GM23248 (cell line): ENCODE results near the gene ZNF683. TPM values are rescaled to one million over a fixed set of nuclear protein-coding genes. Genes with fewer than 3 reads are reported as not detected.
"Not testable (repeated sequence)": the region's sequence is repeated elsewhere in the genome, so short reads cannot be mapped to it uniquely, and the experiment has no call there.

Experiments used
- DNase-seq: peaks from one replicate; pipeline ENCODE4 v3.0.0-alpha.2; 2015
- H2AFZ ChIP-seq: fragments of 200-600 bp; sonication (generic); 2 replicates; pipeline ENCODE4 v1.6.1; 2016; ENCODE audit warnings: antibody characterized with exemption
- H3F3A ChIP-seq: fragments of 200-600 bp; sonication (generic); 2 replicates; pipeline ENCODE4 v1.6.1; 2016; ENCODE audit warnings: mild to moderate bottlenecking, antibody characterized with exemption, mixed run types; ENCODE audit not compliant: insufficient read depth
- H3K27ac ChIP-seq: fragments of 200-600 bp; sonication (generic); 2 replicates; pipeline ENCODE4 v1.5.1; 2016; ENCODE audit warnings: mild to moderate bottlenecking
- H3K27me3 ChIP-seq: fragments of 200-600 bp; sonication (generic); replicated peaks from 2 replicates; pipeline ENCODE4 v1.6.1; 2016; ENCODE audit warnings: mild to moderate bottlenecking; ENCODE audit not compliant: insufficient read depth
- H3K36me3 ChIP-seq: fragments of 200-600 bp; sonication (generic); 2 replicates; pipeline ENCODE4 v1.6.1; 2016; ENCODE audit warnings: low read depth, mild to moderate bottlenecking
- H3K4me1 ChIP-seq: fragments of 200-600 bp; sonication (generic); 2 replicates; pipeline ENCODE4 v1.6.1; 2016; ENCODE audit warnings: mild to moderate bottlenecking; ENCODE audit not compliant: insufficient read depth
- H3K4me2 ChIP-seq: fragments of 200-600 bp; sonication (generic); one replicate; pipeline ENCODE4 v1.6.1; 2016; ENCODE audit warnings: mild to moderate bottlenecking; ENCODE audit not compliant: unreplicated experiment
- H3K4me3 ChIP-seq: fragments of 200-600 bp; sonication (generic); 2 replicates; pipeline ENCODE4 v1.5.1; 2016; ENCODE audit warnings: mild to moderate bottlenecking
- H3K79me2 ChIP-seq: fragments of 200-600 bp; sonication (generic); 2 replicates; pipeline ENCODE4 v1.6.1; 2016; ENCODE audit warnings: mild to moderate bottlenecking; ENCODE audit not compliant: insufficient read depth
- H3K9ac ChIP-seq: fragments of 200-600 bp; sonication (generic); 2 replicates; pipeline ENCODE4 v1.6.1; 2016; ENCODE audit warnings: mild to moderate bottlenecking
- H3K9me2 ChIP-seq: fragments of 200-600 bp; sonication (generic); 2 replicates; pipeline ENCODE4 v1.6.1; 2016; ENCODE audit warnings: mixed run types, mild to moderate bottlenecking, moderate library complexity; ENCODE audit not compliant: insufficient read depth
- H3K9me3 ChIP-seq: fragments of 200-600 bp; sonication (generic); one replicate; pipeline ENCODE4 v1.6.1; 2017; ENCODE audit warnings: low read depth
- H4K20me1 ChIP-seq: fragments of 200-600 bp; sonication (generic); 2 replicates; pipeline ENCODE4 v1.6.0; 2016; ENCODE audit not compliant: insufficient read depth
- EZH2 ChIP-seq: fragments of 200-600 bp; sonication (generic); IDR thresholded peaks from 2 replicates; pipeline ENCODE4 v1.6.1; 2018; ENCODE audit warnings: antibody characterized with exemption, mild to moderate bottlenecking; ENCODE audit not compliant: insufficient read depth, poor library complexity, severe bottlenecking
- EZH2phosphoT487 ChIP-seq: fragments of 200-600 bp; sonication (generic); IDR thresholded peaks from 2 replicates; pipeline ENCODE4 v1.6.1; 2018; ENCODE audit warnings: antibody characterized with exemption, moderate library complexity, mild to moderate bottlenecking, low read depth; ENCODE audit not compliant: insufficient read depth
- WGBS, 2 experiments: methylation state at CpG; one replicate each; pipeline ENCODE4 v1.1.6; 2015 to 2017; ENCODE audit warnings: low lambda C conversion rate in 2 of 2, low coverage in 1 of 2; ENCODE audit errors: missing lambda C conversion rate in 2 of 2; 5-methylcytosine and 5-hydroxymethylcytosine counted together
- in situ Hi-C: fragments of 300-500 bp; cut with MboI; formaldehyde crosslinking; loops from 2 replicates; pipeline ENCODE4 v1.15.0; 2020
- polyA plus RNA-seq: library from polyadenylated mRNA; unstranded; fragments of >200 nt; fragmentation: Nextera tagmentation; extraction: Ambion mirVana; gene quantifications from 2 replicates; pipeline ENCODE4 v1.2.1, GENCODE V29; 2016
- total RNA-seq: library from RNA; depleted of rRNA; stranded (reverse); fragments of >200 nt; shearing (Covaris generic); gene quantifications from 2 replicates; pipeline ENCODE4 v1.2.3, GENCODE V29; 2014

The ZNF683 gene
- total and polyA plus RNA-seq, 2 experiments from 2014 or later: not detected

- peak; percentile 45 for DNase-seq
- peak overlapping the region; percentile 71 for H3K4me2 ChIP-seq
- no peaks in the 10 kb centered on the region for H3F3A ChIP-seq
- H3K9me3 ChIP-seq: no peaks in the 10 kb centered on the region
- no peaks in the 10 kb centered on the region for H3K79me2 ChIP-seq
- in situ Hi-C loops: no loop called here
- H3K9me2 ChIP-seq: no peaks in the 10 kb centered on the region
- no peak overlapping the region for H3K9ac ChIP-seq
- 15 to 22% methylated on average over 31 to 43 of the region's 52 CpGs for WGBS, 2 experiments
- H4K20me1 ChIP-seq: no peaks in the 10 kb centered on the region
- H3K27ac ChIP-seq: no peak overlapping the region
- TF ChIP-seq EZH2 (no peak), EZH2phosphoT487 (no peak)
- H3K4me1 ChIP-seq: 0 out of 2 replicates have a peak, but pooled peaks cover 4% of the 10 kb centered on the region
- peaks cover 9% of the 10 kb centered on the region for H3K27me3 ChIP-seq
- H3K36me3 ChIP-seq: no peaks in the 10 kb centered on the region
- peak overlapping the region; percentile 61 for H3K4me3 ChIP-seq
- peak overlapping the region; percentile 70 for H2AFZ ChIP-seq
These were observed 35.9 kb downstream of the ZNF683 start for GRCh38 chr1:26336477-26337205.

DNA sequence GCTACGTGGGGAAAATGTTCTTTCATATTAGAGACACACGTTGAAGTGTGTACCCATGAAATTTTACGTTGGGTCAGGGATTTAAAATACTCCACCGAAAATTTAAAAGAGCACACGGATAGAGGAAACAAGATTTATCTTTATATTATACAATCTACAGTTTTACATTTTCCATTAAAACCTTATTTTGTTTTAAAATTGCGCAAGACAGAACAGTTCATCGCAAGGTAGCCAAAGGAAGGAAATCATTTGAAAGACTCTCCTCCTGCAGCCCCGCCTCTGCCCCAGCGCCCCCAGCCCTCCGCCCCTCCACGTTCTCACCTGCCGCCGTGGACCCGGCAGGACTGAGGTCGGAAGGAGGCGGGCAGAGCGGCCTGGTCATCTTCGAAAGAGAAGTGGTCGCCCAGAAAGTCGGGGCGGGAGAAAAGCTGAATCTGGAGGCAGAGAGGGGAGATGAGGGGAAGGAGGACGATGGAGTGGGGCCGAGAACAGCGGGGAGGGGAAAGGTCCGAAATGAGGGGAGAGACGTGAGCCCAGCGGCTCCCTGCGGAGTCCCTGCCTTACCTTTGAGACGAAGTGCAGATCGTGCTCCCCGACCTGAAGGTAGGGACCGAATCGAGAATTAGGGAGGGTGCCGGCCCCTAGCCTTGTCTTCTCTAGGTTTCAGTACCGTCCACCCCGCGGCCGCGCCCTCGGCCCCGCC is 36.6 kb downstream of the ZNF683 start:
- in situ Hi-C loops: no loop called here
- H3K9ac ChIP-seq: no peak overlapping the region
- TF ChIP-seq EZH2phosphoT487 (no peak), EZH2 (no peak)
- H3K4me2 ChIP-seq: peak overlapping the region; percentile 71
- H2AFZ ChIP-seq: peak overlapping the region; percentile 70
- no peaks in the 10 kb centered on the region for H3K9me2 ChIP-seq
- no peak overlapping the region for H3K27ac ChIP-seq
- no peaks in the 10 kb centered on the region for H3K9me3 ChIP-seq
- H3K79me2 ChIP-seq: no peaks in the 10 kb centered on the region
- WGBS, 2 experiments: 6 to 7% methylated on average over 23 to 41 of the region's 41 CpGs
- no peak for DNase-seq
- H3F3A ChIP-seq: no peaks in the 10 kb centered on the region
- H3K4me1 ChIP-seq: 0 out of 2 replicates have a peak, but pooled peaks cover 8% of the 10 kb centered on the region
- no peaks in the 10 kb centered on the region for H4K20me1 ChIP-seq
- H3K4me3 ChIP-seq: peak overlapping the region; percentile 61
- peaks cover 9% of the 10 kb centered on the region for H3K27me3 ChIP-seq
- H3K36me3 ChIP-seq: no peaks in the 10 kb centered on the region

- H3K4me1 ChIP-seq, H3K79me2 ChIP-seq, H3F3A ChIP-seq, H3K36me3 ChIP-seq, DNase-seq, in situ Hi-C loops, H3K4me3 ChIP-seq, H3K27ac ChIP-seq, H3K4me2 ChIP-seq, H3K9me2 ChIP-seq, H2AFZ ChIP-seq, H4K20me1 ChIP-seq, H3K9me3 ChIP-seq, H3K9ac ChIP-seq, H3K27me3 ChIP-seq: not testable (repeated sequence)
- WGBS, 2 experiments: 81 to 83% methylated on average over 8 of the region's 8 CpGs
These were observed 39.2 kb downstream of the ZNF683 start for GRCh38 chr1:26333312-26333711.

DNA sequence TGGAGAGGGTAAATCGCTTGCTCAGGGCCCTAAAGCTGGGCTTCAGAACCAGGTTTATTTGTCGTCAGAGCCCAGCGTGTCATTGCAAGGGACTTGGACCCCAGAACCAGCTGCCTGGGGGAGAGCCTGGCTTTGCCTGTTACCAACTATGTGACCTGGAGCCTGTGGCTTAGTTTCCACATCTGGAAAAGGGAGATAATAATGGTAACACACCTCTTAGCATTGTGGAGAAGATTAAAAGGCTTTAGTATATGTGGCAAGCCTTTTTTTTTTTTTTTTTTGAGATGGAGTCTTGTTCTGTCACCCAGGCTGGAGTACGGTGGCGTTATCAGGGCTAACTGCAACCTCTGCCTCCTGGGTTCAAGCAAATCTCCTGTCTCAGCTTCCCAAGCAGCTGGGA is 42.3 kb downstream of the ZNF683 start:
- Histone ChIP-seq H3K27ac (no peak overlapping the region), H3K36me3 (no peaks in the 10 kb centered on the region), H3K27me3 (peaks cover under 1% of the 10 kb centered on the region), H3K4me2 (no peak overlapping the region), H3K4me3 (no peak overlapping the region), H3K4me1 (0 out of 2 replicates have a peak, but pooled peaks cover 4% of the 10 kb centered on the region), H2AFZ (no peak overlapping the region), H3F3A (no peaks in the 10 kb centered on the region), H3K9ac (no peak overlapping the region), H3K9me3 (no peaks in the 10 kb centered on the region), H3K9me2 (no peaks in the 10 kb centered on the region), H4K20me1 (no peaks in the 10 kb centered on the region), H3K79me2 (no peaks in the 10 kb centered on the region)
- 75 to 86% methylated on average over 5 of the region's 5 CpGs for WGBS, 2 experiments
- in situ Hi-C loops: no loop called here
- TF ChIP-seq EZH2phosphoT487 (no peak), EZH2 (no peak)
- no peak for DNase-seq

DNA sequence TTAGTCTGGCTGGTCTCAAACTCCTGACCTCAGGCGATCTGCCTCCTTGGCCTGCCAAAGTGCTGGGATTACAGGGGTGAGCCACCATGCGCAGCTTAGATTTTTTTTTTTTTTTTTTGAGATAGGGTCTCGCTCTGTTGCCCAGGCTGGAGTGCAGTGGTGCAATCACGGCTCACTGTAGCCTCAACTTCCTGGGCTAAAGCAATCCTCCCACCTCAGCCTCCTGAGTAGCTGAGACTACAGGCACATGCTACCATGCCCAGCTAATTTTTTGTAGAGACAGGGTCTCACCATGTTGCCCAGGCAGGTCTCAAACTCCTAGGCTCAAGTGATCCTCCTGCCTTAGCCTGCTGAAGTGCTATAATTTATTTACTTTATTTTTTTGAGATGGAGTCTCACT is 43.2 kb downstream of the ZNF683 start:
- H3K79me2 ChIP-seq, H3K27ac ChIP-seq, H3K4me1 ChIP-seq, H3K9me3 ChIP-seq, H3K36me3 ChIP-seq, H3K9ac ChIP-seq, H3K9me2 ChIP-seq, H3K4me3 ChIP-seq, H3K4me2 ChIP-seq, H2AFZ ChIP-seq, H3F3A ChIP-seq, DNase-seq, H3K27me3 ChIP-seq, H4K20me1 ChIP-seq, in situ Hi-C loops: not testable (repeated sequence)
- WGBS, 2 experiments: 84 to 89% methylated on average over 4 of the region's 4 CpGs
